HepG2 (cell line): Measurements from ENCODE around the gene RAC3.

Experiments used
- EP300 ChIP-seq, 3 experiments: sonication (generic) in 1 of 3; formaldehyde crosslinking in 1 of 3; IDR thresholded peaks; 2 replicates each; pipeline versions ENCODE4 v1.5.1 to v1.6.1; 2011 to 2020; ENCODE audit warnings: low read depth in 2 of 3, low read length in 2 of 3, borderline replicate concordance in 1 of 3, improper control_type of control experiment in 1 of 3, mild to moderate bottlenecking in 1 of 3, missing genetic modification reagents in 1 of 3, moderate library complexity in 1 of 3
- NFIC ChIP-seq: IDR thresholded peaks from 2 replicates; pipeline ENCODE4 v1.6.1; 2012; ENCODE audit warnings: mild to moderate bottlenecking, low read length, inconsistent platforms
- PLRG1 ChIP-seq: fragments of 450-650 bp; conservative IDR thresholded peaks from 2 replicates; pipeline ENCODE4 v1.6.1; 2016
- RBM39 ChIP-seq: fragments of 200-400 bp; formaldehyde crosslinking; IDR thresholded peaks from one replicate; pipeline ENCODE4 v1.6.1; 2018; ENCODE audit warnings: antibody characterized with exemption, mild to moderate bottlenecking, low read depth, low read length; ENCODE audit not compliant: poor library complexity, severe bottlenecking
- SP1 ChIP-seq, 2 experiments: fragments of 450-650 bp in 1 of 2; sonication (generic) in 1 of 2; formaldehyde crosslinking in 1 of 2; IDR thresholded peaks; 2 replicates each; pipeline versions ENCODE4 v1.4.0 to v1.6.1; 2016 to 2020; ENCODE audit warnings: missing genetic modification reagents in 1 of 2
- YY1 ChIP-seq: IDR thresholded peaks from 2 replicates; pipeline ENCODE4 v1.6.1; 2011; ENCODE audit warnings: low read length, low read depth, moderate library complexity, mild to moderate bottlenecking; ENCODE audit not compliant: insufficient read depth, insufficient replicate concordance
- TF ChIP-seq, protein P1 (sequence below): sonication (generic); formaldehyde crosslinking; IDR thresholded peaks from 2 replicates; pipeline ENCODE4 v1.5.0; 2020; ENCODE audit warnings: mild to moderate bottlenecking, missing genetic modification reagents, moderate library complexity
- TF ChIP-seq, protein P2 (sequence below): sonication (generic); formaldehyde crosslinking; IDR thresholded peaks from 2 replicates; pipeline ENCODE4 v1.4.0; 2020; ENCODE audit warnings: missing genetic modification reagents

DNA sequence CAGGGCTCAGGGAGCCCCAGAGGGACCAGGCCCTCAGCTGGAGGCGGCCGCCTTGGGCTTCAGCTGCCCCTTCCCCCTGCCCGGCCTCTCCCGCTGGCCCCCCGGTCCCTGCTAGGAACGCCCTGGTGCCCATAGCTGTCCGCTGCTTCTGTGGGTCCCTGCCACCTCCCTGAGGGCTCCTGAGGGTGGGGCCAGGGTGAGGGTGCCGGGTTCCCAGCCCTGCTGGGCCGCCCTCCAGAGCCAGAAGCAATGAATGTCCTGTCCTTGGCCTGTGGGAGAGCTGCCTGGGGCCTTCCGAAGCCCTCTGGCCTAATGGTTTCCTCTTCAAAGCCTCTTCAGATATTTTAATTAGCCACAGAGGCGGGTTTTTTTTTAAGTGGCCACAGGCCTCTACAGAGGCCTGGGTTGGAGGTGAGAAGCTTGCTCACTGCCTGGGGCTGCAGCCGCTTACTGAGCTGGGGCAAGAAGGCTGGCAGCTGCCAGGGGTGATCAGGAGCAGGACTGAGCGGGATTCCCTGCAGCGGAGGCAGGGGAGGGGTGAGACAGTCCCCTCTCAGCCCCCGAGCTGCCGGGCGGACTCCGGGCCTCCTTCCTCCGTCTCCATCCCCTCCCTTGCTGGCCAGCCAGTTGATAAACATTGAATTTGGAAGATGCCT lies 18.7 kb upstream of the RAC3 start:
- TF ChIP-seq RBM39 (peak; percentile 85), NFIC (no peak), YY1 (no peak), PLRG1 (no peak), SP1 (IDR thresholded peaks at IDR 0.05) (no peak), SP1 (CRISPR knock-in tag; IDR thresholded peaks at IDR 0.05) (no peak), EP300 (IDR thresholded peaks at IDR 0.05; ENCODE audit: low read depth in 2 of 2, low read length in 2 of 2) (no peak), EP300 (CRISPR knock-in tag; IDR thresholded peaks at IDR 0.05; ENCODE audit: borderline replicate concordance) (no peak)
- TF ChIP-seq, protein P1, sequence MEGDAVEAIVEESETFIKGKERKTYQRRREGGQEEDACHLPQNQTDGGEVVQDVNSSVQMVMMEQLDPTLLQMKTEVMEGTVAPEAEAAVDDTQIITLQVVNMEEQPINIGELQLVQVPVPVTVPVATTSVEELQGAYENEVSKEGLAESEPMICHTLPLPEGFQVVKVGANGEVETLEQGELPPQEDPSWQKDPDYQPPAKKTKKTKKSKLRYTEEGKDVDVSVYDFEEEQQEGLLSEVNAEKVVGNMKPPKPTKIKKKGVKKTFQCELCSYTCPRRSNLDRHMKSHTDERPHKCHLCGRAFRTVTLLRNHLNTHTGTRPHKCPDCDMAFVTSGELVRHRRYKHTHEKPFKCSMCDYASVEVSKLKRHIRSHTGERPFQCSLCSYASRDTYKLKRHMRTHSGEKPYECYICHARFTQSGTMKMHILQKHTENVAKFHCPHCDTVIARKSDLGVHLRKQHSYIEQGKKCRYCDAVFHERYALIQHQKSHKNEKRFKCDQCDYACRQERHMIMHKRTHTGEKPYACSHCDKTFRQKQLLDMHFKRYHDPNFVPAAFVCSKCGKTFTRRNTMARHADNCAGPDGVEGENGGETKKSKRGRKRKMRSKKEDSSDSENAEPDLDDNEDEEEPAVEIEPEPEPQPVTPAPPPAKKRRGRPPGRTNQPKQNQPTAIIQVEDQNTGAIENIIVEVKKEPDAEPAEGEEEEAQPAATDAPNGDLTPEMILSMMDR: no peak
- TF ChIP-seq, protein P2, sequence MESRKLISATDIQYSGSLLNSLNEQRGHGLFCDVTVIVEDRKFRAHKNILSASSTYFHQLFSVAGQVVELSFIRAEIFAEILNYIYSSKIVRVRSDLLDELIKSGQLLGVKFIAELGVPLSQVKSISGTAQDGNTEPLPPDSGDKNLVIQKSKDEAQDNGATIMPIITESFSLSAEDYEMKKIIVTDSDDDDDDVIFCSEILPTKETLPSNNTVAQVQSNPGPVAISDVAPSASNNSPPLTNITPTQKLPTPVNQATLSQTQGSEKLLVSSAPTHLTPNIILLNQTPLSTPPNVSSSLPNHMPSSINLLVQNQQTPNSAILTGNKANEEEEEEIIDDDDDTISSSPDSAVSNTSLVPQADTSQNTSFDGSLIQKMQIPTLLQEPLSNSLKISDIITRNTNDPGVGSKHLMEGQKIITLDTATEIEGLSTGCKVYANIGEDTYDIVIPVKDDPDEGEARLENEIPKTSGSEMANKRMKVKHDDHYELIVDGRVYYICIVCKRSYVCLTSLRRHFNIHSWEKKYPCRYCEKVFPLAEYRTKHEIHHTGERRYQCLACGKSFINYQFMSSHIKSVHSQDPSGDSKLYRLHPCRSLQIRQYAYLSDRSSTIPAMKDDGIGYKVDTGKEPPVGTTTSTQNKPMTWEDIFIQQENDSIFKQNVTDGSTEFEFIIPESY: peak; percentile 77; the same call in 1 of the 2 replicates
